ENCODE data around the gene PRMT2.
"Not testable (repeated sequence)": the region's sequence is repeated elsewhere in the genome, so short reads cannot be mapped to it uniquely, and the experiment has no call there.

PRMT2 gene

DNA sequence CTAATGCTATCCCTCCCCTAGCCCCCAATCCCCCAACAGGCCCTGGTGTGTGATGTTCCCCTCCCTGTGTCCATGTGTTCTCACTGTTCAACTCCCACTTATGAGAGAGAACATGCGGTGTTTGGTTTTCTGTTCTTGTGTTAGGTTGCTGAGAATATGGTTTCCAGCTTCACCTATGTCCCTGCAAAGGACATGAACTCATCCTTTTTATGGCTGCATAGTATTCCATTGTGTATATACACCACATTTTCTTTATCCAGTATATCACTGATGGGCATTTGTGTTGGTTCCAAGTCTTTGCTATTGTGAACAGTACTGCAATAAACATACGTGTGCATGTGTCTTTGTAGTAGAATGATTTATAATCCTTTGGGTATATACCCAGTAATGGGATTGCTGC lies 41.1 kb downstream of the PRMT2 start:
- not testable (repeated sequence) for DNase-seq

DNA sequence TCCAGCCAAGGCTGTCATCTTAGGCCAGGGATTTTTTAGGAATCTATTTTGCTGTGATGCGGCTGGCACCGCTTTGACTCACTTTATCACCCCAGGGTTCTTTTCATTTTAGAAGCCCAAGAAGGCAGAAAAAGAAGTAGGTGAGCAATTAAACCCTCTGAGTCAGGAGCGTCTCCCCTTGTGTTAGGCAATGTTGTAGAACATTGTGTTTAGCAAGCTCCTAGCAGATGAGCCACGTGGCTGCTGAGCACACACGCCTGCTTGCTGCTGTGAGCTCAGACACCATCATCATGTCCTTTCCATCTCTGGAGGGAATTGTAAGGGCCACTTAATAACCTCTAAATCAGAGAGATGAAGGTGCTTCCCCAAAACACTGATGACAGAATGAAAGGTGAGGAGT lies 46.1 kb downstream of the PRMT2 start:
- not testable (repeated sequence) for DNase-seq

- not testable (repeated sequence) for DNase-seq
These were observed 63.2 kb downstream of the PRMT2 start for GRCh38 chr21:46698652-46699051.

DNA sequence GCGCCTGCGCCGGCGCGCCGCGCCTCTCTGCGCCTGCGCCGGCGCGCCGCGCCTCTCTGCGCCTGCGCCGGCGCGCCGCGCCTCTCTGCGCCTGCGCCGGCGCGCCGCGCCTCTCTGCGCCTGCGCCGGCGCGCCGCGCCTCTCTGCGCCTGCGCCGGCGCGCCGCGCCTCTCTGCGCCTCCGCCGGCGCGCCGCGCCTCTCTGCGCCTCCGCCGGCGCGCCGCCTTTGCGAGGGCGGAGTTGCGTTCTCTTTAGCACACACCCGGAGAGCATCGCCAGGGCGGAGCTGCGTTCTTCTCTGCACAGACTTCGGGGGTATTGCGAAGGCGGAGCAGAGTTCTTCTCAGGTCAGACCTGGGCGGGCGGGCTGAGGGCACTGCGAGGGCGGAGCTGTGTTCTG lies 63.6 kb downstream of the PRMT2 start:
- DNase-seq: not testable (repeated sequence)

Data from activated CD8-positive, alpha-beta memory T cell treated with anti-CD3 and anti-CD28 coated beads, Interleukin-2, amount 50 U/mL, for 4 hours (primary cell).